Measurements from ENCODE around the gene C2CD3.

Gene C2CD3

GRCh38 chr11:74057249-74058151 lies 113.3 kb downstream of the C2CD3 start:
- no peak for DNase-seq

DNA sequence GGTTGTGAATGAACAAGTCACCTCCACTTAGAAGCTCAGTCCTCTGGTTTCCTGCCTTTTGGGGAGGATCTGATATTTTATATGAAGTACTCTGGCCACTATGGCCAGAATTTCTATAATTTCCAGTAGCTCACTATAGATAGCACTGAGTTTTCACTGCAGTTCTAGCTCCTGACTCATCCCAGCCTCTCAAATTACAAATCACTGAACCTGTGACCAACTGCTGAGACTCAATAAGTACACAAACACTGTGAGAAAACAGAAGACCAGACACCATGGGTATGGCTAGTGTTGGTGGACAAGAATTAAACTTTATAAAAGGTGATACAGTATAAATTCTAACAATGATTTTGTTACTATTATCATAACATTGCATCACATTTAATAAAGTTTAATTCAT lies 114.9 kb downstream of the C2CD3 start:
- no peak for DNase-seq

GRCh38 chr11:74050465-74050864 lies 120.3 kb downstream of the C2CD3 start:
- DNase-seq, result no peak

- no peak for DNase-seq
Measured at GRCh38 chr11:74048993-74049392, 121.8 kb downstream of the C2CD3 start.

- no peak for DNase-seq
Measured at GRCh38 chr11:74044538-74044937, 126.3 kb downstream of the C2CD3 start.

GRCh38 chr11:74043450-74043849 lies 127.4 kb downstream of the C2CD3 start:
- DNase-seq, result no peak

- DNase-seq, result no peak
Measured at GRCh38 chr11:74037309-74037708, 133.5 kb downstream of the C2CD3 start.

DNA sequence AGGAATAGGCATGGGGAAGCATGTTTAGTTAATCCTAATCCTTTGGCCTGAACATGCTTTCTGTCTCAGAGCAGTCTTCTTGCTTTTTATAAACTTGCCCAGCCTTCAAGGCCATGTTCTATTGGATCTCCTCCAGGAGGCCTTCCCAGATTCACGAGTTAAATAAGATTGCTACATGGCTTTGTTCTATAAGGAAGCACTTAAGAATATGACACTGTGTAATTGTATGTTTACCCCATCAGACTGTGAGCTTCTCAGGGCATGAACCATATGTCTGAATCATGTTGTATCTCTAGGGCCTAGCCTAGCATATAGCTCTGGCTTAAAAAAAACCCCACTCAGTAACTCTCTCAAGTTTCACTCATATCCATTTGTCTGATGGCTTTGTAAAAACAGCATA lies 135.5 kb downstream of the C2CD3 start:
- no peak for DNase-seq

- DNase-seq, result no peak
Measured at GRCh38 chr11:74033046-74033445, 137.8 kb downstream of the C2CD3 start.

- DNase-seq, result no peak
Measured at GRCh38 chr11:74030723-74031676, 139.8 kb downstream of the C2CD3 start.

DNA sequence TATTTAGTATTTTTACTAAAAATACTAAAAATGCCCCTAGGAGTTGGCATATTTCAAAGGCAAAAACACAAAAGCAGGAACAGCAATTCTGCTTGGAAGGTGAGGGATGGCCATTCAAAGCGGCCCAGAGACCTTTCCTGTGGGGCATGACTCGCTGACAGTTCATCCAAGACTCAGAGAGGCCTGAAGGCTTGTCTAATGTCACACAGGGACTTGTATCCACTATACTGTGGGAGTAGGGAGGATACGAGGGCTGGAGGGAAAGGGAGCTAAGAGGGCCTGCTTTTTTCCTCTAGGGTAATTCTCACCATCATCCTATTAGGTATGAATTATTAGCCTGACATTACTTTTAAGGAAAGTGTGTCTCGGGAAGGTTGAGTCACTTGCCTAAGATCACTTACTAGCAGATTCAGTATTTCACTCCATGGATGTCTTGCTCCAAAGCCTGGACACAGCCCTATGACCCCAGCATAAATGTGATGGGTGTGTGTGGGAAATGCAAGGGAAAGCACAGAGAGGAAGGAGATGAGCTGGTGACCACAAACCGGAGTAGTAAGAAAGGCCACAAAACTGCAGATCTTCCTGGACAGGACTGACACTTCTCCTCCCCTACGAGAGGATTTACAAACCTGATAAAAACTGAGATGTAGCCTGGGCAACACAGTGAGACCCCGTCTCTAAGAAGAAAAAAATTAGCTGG lies 145.2 kb downstream of the C2CD3 start:
- DNase-seq, result no peak

DNA sequence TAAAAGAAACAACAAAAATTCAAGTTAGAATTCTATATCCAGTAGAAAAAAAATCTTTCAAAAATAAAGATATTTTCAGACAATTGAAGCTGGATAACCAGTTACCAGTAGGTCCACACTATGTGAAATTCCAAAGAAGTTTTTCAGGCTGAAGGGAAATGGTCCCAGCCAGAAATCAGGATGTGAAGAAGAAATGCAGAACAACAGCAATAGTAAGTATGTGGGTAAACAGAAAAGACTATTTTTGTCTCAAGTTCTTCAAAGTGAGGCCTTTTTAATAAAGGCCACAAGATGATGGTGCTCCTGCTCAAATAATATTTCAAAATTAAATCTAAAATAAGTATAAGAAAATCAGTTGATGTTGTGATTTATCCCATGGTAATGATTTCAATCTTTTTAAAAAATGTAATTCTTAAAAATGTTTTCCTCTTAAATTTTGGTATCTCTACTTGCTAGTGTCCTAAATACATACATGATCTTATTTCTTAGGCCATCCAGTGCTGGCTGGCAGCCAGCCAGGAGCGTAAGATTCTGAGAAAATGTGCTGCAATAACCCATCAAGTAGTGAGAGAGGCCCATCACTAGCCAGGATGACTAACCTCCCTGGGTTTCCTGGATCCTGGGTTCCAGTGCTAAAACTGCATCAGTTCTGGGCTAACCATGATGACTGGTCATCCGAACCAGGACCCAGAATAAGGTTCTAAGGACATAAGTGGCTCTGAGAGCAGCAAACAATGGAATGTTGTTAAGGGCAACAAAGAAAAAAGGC lies 146.4 kb downstream of the C2CD3 start:
- DNase-seq, result no peak

GRCh38 chr11:74023276-74023675 lies 147.5 kb downstream of the C2CD3 start:
- DNase-seq, result no peak

GRCh38 chr11:74022546-74022945 lies 148.3 kb downstream of the C2CD3 start:
- no peak for DNase-seq

DNA sequence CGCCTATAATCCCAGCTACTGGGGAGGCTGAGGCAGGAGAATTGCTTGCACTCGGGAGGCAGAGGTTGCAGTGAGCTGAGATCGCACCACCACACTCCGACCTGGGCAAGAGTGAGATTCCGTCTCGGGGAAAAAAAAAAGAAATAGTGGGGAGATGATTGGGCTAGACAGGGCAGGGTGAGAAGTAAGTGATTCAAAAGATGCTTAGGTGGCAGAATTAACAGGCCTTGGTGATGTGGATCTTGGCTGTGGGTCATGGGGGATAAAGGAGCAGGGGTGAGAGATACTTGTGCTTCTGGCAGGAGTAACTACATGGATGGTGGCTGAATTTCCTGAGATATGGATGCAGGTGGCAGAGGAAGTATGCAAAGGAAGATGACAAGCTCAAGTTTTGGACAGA lies 148.8 kb downstream of the C2CD3 start:
- DNase-seq, result no peak

- no peak for DNase-seq
Measured at GRCh38 chr11:74020539-74020938, 150.3 kb downstream of the C2CD3 start.

DNA sequence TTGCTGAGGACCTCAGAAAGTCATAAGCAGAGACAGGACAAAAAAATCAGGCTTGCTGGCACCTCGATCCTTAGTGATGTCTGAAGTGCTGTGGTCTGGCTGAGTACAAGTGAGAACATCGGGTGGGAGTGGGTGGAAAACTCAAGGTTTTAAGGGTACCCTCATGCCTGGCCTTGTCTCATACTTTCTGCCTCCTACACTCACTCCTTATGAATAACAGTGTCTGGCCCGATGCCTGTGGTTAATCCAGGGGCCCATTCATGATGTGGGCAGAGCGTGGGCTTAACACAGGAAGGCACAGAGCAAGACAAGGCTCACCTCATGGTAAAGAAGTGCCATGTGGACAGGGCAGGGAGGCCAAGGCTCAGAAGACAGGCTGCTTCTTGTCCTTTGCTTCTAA lies 150.9 kb downstream of the C2CD3 start:
- DNase-seq, result no peak

- no peak for DNase-seq
Measured at GRCh38 chr11:74019104-74019738, 151.6 kb downstream of the C2CD3 start.

- no peak for DNase-seq
Measured at GRCh38 chr11:74018331-74019005, 152.3 kb downstream of the C2CD3 start.

DNA sequence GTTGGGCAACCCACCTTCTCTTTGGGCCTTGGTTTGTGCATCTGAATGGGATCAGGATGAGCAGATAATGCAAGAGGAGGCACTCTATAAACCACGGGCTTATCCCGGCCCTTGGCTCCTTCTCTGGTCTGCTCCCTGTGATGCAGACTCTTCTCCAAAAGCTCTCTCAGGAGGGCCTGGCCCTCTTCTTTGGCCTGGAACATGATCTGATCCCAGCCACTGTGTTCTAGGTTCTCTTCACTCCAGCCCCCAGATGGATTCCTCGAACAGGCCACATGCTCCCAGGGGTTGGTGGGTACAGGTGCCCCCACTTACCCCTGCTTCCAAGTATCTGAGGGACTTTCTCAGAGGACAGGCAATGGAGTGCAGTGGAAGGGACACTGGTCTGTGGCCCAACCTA lies 153.2 kb downstream of the C2CD3 start:
- DNase-seq, result no peak

Data from NCI-H2081 (cell line).